ENCODE measurements around the gene KRTAP10-1. TPM values are rescaled to one million over a fixed set of nuclear protein-coding genes. Genes with fewer than 3 reads are reported as not detected.
A peak's percentile ranks its signal among the peaks of the same experiment; 100 is the strongest.
"Not testable (repeated sequence)": the region's sequence is repeated elsewhere in the genome, so short reads cannot be mapped to it uniquely, and the experiment has no call there.

The KRTAP10-1 gene
- total and polyA plus RNA-seq, 2 experiments from 2014 or later, result not detected

DNA sequence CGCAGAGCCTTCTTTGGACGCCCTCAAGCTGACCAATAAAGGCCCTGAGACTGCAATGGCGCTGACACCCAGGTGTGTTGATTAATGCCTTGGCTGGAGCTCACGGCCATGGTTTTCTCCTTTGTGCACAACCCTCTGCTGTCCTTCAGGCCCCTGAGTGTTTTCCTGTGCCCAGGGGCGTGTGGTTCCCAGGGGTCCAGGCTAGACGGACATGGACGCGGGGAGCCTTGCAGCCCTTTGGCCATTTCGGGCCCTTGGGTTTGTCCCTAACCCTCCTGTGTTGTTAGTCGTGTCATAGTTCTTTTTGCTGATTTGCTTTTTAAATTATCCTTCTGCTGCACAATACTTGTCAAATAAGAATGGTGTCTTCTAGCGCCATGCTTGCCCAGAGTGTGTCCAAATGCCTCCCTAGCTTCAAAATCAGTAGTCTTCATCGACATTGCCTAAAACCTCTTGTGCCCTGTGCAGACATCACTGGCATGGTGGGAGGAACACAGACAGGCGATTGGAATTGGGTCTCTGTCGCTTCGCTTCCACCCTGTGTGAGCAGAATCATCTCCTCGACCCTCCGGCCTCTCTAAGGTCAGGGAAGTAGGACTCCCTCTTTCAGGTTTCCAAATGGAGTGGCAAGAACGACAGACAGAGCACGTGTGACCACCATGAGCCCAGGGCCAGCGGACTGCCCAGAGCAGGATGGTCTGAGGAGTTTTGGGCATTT lies 35.5 kb upstream of the KRTAP10-1 start:
- no peaks in the 10 kb centered on the region for H3F3A ChIP-seq (ENCODE audit: insufficient read depth)
- no peak overlapping the region for H3K4me3 ChIP-seq
- H3K27me3 ChIP-seq (replicated peaks; ENCODE audit: insufficient read depth), result peaks cover 5% of the 10 kb centered on the region; the same call in 1 of the 2 replicates
- no peak for DNase-seq
- H4K20me1 ChIP-seq (ENCODE audit: insufficient read depth), result no peaks in the 10 kb centered on the region
- no peak overlapping the region for H3K9ac ChIP-seq
- H3K4me1 ChIP-seq (ENCODE audit: insufficient read depth), result no peaks in the 10 kb centered on the region
- H2AFZ ChIP-seq, result no peak overlapping the region
- TF ChIP-seq EZH2 (IDR thresholded peaks at IDR 0.05; ENCODE audit: insufficient read depth, poor library complexity, severe bottlenecking) (no peak), EZH2phosphoT487 (IDR thresholded peaks at IDR 0.05; ENCODE audit: insufficient read depth, low read depth) (no peak)
- in situ Hi-C loops (cut with MboI), result loop anchor here (25.0 kb wide), 1 partner anchor 513 kb away; no protein-coding TSS in a partner anchor
- H3K79me2 ChIP-seq (ENCODE audit: insufficient read depth), result no peaks in the 10 kb centered on the region
- H3K27ac ChIP-seq, result no peak overlapping the region
- WGBS, 2 experiments (ENCODE audit: low coverage in 1 of 2, low lambda C conversion rate in 2 of 2, missing lambda C conversion rate in 2 of 2), result 49 to 52% methylated on average over 20 of the region's 20 CpGs
- no peaks in the 10 kb centered on the region for H3K9me3 ChIP-seq (ENCODE audit: low read depth)
- H3K4me2 ChIP-seq (ENCODE audit: unreplicated experiment), result no peak overlapping the region
- H3K9me2 ChIP-seq (ENCODE audit: insufficient read depth), result no peaks in the 10 kb centered on the region
- no peaks in the 10 kb centered on the region for H3K36me3 ChIP-seq (ENCODE audit: low read depth)

DNA sequence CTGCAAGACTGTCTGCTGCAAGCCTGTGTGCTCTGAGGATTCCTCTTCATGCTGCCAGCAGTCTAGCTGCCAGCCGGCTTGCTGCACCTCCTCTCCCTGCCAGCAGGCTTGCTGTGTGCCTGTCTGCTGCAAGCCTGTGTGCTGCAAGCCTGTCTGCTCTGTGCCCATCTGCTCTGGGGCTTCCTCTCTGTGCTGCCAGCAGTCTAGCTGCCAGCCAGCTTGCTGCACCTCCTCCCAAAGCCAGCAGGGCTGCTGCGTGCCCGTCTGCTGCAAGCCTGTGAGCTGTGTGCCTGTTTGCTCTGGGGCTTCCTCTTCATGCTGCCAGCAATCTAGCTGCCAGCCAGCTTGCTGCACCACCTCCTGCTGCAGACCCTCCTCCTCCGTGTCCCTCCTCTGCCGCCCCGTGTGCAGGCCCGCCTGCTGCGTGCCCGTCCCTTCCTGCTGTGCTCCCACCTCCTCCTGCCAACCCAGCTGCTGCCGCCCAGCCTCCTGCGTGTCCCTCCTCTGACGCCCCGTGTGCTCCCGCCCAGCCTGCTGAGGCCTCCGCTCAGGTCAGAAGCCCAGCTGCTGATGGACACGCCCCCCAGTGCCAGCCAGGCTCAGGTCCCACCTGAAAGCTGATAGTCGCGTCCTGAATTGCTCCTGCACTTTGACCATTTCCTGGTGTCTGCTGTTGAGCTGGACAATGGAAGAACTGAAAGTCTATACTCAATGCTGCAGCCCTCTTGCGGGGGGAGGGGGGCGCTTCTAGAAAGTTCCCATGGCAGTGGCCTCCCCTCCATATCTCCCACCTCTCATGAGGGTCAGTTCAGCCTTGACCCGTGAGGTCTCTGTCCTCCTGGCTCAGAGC lies 34.7 kb upstream of the KRTAP10-1 start:
- Histone ChIP-seq H3K79me2 (ENCODE audit: insufficient read depth) (no peaks in the 10 kb centered on the region), H3F3A (ENCODE audit: insufficient read depth) (no peaks in the 10 kb centered on the region), H3K27ac (no peak overlapping the region), H3K9me2 (ENCODE audit: insufficient read depth) (no peaks in the 10 kb centered on the region), H3K4me3 (no peak overlapping the region), H3K36me3 (ENCODE audit: low read depth) (no peaks in the 10 kb centered on the region), H3K9ac (no peak overlapping the region), H4K20me1 (ENCODE audit: insufficient read depth) (no peaks in the 10 kb centered on the region), H2AFZ (no peak overlapping the region), H3K9me3 (ENCODE audit: low read depth) (no peaks in the 10 kb centered on the region), H3K27me3 (replicated peaks; ENCODE audit: insufficient read depth) (peaks cover 5% of the 10 kb centered on the region; the same call in 1 of the 2 replicates), H3K4me2 (ENCODE audit: unreplicated experiment) (no peak overlapping the region), H3K4me1 (ENCODE audit: insufficient read depth) (no peaks in the 10 kb centered on the region)
- TF ChIP-seq EZH2phosphoT487 (IDR thresholded peaks at IDR 0.05; ENCODE audit: insufficient read depth, low read depth) (no peak), EZH2 (IDR thresholded peaks at IDR 0.05; ENCODE audit: insufficient read depth, poor library complexity, severe bottlenecking) (no peak)
- DNase-seq, result no peak
- WGBS, 2 experiments (ENCODE audit: low coverage in 1 of 2, low lambda C conversion rate in 2 of 2, missing lambda C conversion rate in 2 of 2), result 25 to 28% methylated on average over 18 to 21 of the region's 21 CpGs
- in situ Hi-C loops (cut with MboI), result loop anchor here (25.0 kb wide), 1 partner anchor 512 kb away; no protein-coding TSS in a partner anchor

DNA sequence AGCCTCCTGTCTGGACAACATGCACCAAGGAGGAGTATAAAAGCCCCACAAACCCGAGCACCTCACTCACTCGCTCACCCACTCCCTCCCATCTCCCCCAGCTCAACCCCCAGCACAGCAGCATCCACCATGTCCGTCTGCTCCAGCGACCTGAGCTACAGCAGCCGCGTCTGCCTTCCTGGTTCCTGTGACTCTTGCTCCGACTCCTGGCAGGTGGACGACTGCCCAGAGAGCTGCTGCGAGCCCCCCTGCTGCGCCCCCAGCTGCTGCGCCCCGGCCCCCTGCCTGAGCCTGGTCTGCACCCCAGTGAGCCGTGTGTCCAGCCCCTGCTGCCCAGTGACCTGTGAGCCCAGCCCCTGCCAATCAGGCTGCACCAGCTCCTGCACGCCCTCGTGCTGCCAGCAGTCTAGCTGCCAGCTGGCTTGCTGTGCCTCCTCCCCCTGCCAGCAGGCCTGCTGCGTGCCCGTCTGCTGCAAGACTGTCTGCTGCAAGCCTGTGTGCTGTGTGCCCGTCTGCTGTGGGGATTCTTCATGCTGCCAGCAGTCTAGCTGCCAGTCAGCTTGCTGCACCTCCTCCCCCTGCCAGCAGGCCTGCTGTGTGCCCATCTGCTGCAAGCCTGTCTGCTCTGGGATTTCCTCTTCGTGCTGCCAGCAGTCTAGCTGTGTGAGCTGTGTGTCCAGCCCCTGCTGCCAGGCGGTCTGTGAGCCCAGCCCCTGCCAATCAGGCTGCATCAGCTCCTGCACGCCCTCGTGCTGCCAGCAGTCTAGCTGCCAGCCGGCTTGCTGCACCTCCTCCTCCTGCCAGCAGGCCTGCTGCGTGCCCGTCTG lies 33.8 kb upstream of the KRTAP10-1 start, which contains the start of gene KRTAP10-4:
TSS of gene KRTAP10-4 (plus strand) at position 100 of the 827 bp plus-strand sequence. CDS start at position 130, 30 bp downstream.
- H4K20me1 ChIP-seq (ENCODE audit: insufficient read depth); in situ Hi-C loops (cut with MboI); DNase-seq; H3F3A ChIP-seq (ENCODE audit: insufficient read depth); H3K27ac ChIP-seq; H3K4me3 ChIP-seq; H3K79me2 ChIP-seq (ENCODE audit: insufficient read depth); H3K27me3 ChIP-seq (replicated peaks; ENCODE audit: insufficient read depth); H3K36me3 ChIP-seq (ENCODE audit: low read depth); H3K9ac ChIP-seq; H3K4me1 ChIP-seq (ENCODE audit: insufficient read depth); H2AFZ ChIP-seq; H3K4me2 ChIP-seq (ENCODE audit: unreplicated experiment); H3K9me2 ChIP-seq (ENCODE audit: insufficient read depth); H3K9me3 ChIP-seq (ENCODE audit: low read depth): not testable (repeated sequence)
- WGBS, 2 experiments (ENCODE audit: low coverage in 1 of 2, low lambda C conversion rate in 2 of 2, missing lambda C conversion rate in 2 of 2), result 11 to 13% methylated on average over 19 of the region's 25 CpGs

DNA sequence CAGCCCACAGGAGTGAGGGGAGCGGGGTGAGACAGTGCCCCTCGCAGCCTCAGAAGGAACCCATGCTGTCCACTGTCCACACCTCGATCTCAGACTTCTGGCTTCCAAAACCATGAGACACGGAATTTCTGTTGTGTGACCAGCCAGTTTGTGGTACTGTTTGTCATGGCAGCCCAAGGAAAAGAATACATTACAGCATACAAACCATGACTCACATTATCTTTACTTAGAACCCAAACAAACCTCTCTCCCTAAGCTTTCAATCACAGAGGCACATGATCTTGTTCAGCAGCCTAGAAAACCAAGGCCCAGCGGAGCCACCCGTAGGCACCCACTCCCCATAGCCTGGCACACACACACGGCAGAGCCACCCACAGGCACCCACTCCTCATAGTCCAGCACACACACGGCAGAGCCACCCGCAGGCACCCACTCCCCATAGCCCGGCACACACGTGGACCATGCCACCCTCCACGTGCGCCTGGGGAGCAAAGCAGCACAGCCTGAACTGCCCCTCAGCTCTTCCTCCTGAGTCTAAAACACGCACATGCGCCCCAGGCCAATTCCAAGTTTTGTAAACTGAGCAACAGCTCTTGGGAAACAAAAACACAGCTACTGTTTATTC lies 33.1 kb upstream of the KRTAP10-1 start:
- Histone ChIP-seq H3K4me2 (ENCODE audit: unreplicated experiment) (no peak overlapping the region), H3K9me2 (ENCODE audit: insufficient read depth) (no peaks in the 10 kb centered on the region), H3K4me3 (no peak overlapping the region), H3K9ac (no peak overlapping the region), H3K36me3 (ENCODE audit: low read depth) (no peaks in the 10 kb centered on the region), H3F3A (ENCODE audit: insufficient read depth) (no peaks in the 10 kb centered on the region), H4K20me1 (ENCODE audit: insufficient read depth) (no peaks in the 10 kb centered on the region), H3K27me3 (replicated peaks; ENCODE audit: insufficient read depth) (peaks cover 5% of the 10 kb centered on the region; the same call in 1 of the 2 replicates), H3K4me1 (ENCODE audit: insufficient read depth) (no peaks in the 10 kb centered on the region), H3K27ac (no peak overlapping the region), H3K9me3 (ENCODE audit: low read depth) (no peaks in the 10 kb centered on the region), H2AFZ (no peak overlapping the region), H3K79me2 (ENCODE audit: insufficient read depth) (no peaks in the 10 kb centered on the region)
- DNase-seq, result peak; percentile 44
- WGBS, 2 experiments (ENCODE audit: low coverage in 1 of 2, low lambda C conversion rate in 2 of 2, missing lambda C conversion rate in 2 of 2), result 35 to 37% methylated on average over 15 of the region's 15 CpGs
- no peak for TF ChIP-seq EZH2 (IDR thresholded peaks at IDR 0.05; ENCODE audit: insufficient read depth, poor library complexity, severe bottlenecking)
- no peak for TF ChIP-seq EZH2phosphoT487 (IDR thresholded peaks at IDR 0.05; ENCODE audit: insufficient read depth, low read depth)
- in situ Hi-C loops (cut with MboI), result no loop called here
